ENCODE data around the gene SLC44A1.
A peak's percentile ranks its signal among the peaks of the same experiment; 100 is the strongest.

The SLC44A1 gene

DNA sequence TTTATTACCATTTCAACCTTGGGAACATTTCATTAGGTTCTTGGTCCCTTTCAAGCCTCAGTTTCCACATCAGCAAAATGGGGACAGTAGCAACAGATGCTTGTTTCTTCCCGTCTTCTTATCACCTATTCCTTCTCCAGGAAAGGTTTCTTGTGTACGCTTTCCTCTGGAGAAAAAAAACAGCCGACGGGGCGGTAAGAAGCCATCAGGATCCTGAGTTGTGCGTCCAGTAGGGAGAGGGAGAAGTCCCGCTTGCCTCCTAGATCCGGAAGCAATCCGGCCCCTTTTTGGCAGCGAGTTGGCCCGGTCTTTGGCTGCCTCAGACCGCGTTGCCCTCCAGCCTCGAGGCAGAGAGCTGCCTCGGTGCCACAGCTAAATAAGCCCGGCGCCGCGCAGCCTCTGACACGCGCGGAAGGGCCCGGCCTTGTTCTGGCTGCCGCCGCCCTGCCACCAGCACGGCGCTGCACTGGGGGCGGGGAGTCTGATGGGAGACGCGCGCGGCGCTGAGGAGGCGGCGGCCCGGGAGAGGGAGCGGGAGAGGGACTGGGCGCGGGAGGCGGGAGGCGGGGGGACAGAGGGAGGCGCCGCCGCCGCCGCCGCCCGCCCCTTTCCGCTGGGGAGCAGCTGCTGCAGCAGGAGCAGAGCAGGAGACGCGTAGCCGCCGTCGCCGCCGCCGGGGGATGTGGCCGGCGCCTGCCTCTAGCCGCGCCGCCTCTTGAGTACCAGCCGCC lies at the start of gene SLC44A1:
TSS of gene SLC44A1 (plus strand) at position 649 of the 731 bp plus-strand sequence. CDS start 218 bp downstream, outside the sequence.
- peak; percentile 83 for DNase-seq

DNA sequence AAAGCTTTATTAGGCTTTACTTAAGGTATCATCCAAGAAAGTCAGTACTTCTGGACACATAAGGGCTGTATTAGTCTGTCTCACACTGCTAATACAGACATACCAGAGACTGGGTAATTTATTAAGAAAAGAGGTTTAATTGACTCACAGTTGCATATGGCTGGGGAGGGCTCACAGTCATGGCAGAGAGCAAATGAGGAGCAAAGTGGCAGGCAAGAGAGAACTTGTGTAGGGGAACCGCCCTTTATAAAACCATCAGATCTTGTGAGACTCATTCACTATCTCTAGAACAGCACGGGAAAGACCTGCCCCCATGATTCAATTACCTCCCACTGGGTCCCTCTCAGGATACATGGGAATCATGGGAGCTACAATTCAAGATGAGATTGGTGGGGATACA lies 49.2 kb upstream of the SLC44A1 start:
- no peak for DNase-seq

DNA sequence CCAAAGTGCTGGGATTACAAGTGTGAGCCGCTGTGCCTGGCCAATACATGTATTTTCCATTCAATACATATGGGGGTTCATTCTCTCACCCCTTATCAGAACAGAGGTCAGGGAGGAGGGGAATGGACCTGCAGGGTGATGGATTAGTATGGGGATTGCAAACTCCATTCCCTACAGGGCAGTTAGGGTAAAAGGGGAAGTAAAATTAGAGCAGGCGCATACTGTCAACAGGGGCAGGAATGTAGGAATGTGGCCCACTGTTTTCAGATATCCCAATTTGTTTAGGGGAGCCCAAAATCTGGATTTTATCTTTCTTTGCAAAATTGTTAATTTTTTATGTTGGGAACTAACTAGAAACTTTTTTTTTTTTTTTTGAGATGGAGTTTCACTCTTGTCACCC lies 46.4 kb upstream of the SLC44A1 start:
- no peak for DNase-seq

DNA sequence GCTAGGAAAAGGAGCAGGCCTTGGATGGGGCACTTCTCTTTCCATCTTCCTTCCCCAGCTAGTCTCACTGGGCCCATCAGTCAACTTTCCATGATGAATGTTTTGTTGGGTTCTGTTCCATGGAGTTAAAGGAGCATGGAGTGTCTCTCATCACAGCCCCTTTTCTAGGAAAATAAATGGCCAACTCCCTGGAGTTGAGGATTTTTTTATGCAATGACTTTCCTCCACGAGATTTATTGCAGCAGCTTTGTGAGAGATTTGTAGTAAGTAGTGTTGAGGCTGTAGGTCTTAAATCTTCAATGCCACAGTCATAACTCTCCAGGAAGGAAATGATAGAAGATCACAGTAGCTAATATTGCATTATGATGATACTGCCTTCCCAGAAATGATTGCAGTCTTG lies 45.6 kb upstream of the SLC44A1 start:
- DNase-seq = no peak

DNA sequence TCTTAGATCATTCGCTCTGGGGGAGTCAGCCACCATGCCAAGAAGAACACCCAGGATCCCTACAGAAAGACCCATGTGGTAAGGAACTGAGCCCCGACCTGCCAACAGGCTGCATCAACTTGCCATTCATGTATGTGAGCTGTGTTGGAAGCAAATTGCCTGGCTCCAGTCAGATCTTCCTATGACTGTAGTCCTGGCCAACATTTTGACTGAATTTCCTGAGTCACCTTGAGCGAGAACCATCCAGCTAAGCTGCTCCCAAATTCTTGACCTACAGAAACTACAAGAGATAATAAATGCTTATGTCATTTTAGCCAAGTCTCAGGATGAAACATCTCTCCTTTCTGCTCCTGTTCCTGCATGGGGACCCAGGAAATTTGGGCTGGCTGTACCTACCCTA lies 40.0 kb upstream of the SLC44A1 start:
- DNase-seq = no peak

DNA sequence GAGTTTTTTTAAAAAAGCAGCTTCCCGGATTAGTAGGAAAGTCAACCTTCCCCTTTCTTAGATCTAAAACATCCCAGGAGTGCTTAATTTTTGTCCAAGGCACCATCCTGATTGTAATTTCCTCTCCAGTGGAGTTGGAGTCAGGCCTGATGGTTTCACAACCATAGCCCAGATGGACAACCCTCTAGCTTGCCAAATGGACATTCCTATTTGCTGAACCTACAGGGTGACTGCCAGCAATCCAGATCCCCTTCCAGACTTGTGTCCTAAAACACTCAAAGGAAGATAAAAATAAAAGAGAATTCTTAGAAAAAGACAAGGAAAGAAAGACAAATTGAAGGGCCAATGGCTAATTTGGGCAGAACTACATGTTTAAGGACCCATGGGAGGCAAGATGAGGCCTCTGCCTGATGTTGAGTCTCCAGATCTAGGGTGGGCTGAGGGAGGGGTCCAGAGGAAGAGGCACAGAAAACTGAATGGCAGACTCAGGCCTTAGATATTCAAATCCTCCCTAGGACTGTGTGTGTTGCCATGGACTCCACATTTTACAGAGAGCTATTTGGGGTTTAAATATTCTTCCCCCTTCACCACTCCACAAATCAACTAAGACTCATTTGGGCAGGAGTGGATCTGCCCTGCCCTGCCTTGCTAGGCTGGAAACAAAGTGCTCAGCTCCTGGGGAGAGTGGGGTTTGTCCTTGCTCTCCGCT lies 38.5 kb upstream of the SLC44A1 start:
- DNase-seq = peak; percentile 39

DNA sequence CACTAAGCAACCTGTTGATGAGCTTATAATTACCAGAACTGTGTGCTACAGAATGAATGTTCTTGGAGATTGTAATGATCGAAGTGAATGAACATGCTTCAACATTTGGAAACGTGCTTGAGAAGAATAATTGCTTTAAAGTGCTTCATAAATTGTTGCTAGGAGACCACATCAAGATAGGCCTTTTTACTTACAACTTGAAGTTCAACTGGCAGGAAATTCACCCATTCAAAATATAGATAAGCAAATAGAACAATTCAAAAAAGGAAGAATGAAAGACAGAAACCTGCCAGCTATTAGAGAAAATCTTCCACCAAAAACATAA lies 38.0 kb upstream of the SLC44A1 start:
- DNase-seq = no peak

DNA sequence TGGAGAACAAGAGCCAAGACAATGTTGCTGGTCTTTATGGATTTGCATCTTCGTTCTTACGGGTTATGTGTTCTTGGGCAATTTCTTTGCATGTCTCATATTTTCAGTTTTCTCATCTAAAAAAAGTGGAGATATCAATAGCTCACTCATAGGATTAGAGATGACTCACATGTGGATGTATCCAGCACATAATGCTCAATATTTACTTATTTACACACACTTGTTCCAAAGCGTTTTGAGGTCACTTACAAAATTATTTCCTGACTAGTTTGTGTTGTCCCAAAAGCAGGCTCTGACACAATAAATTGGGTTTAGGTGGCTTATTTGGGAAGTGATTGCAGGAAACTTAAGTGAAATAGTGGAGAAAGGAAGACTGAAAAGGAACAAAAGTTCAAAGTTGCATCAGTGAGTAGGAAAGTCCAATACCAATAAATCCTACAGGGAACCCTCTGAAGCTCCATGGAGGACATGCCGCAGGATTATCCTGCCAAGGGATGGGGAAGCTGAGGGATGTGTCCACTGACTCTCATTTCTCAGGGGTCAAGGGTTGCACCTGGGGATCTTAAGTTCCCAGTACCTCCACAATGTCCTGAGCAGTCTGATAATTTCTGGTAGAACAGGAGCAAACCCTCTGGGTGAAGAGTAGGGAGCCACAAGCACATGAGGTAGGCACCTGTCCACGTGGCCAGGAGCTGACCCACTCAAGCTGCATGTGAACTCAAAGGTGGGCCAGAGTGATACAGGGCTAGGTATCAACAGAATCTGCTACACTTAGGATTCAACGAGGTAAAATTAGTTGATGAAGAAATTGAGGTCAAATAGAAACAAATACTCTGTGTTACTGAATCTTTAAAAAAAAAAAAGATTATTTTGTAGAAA lies 37.4 kb upstream of the SLC44A1 start:
- no peak for DNase-seq

DNA sequence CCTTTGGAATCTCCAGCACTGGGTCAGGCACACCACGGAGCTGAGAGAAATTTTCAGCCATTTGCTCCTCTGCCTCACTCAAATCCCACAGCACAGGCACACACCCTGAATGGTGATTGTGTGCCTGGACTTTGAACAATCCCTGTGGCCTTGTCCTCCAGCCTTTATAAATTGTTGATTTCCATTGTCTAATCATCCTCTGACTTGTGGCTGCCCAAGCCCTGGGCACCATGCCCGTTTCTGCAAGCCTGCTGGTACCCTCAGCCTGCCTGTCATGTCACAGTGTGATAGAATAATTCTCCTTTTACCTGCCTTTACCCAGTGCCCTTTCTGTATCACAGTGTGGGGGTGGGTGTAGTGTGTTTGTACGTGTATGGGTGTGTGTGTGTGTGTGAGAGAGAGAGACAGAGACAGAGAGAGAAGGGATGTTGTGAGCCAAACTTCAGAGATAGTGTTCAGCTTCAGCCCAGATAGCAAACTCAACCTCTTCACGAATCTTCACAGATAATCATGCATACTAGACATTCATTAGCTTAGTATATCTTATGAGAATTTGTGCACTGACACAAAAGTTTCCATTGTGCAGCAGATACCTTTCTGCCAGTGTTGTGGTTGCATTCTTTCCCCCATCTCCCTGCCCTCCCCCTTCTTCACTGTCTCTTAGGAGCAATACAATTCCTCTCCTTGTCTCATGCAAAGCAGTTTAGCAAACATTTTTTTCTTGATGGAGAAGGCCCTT lies 27.8 kb upstream of the SLC44A1 start:
- no peak for DNase-seq

DNA sequence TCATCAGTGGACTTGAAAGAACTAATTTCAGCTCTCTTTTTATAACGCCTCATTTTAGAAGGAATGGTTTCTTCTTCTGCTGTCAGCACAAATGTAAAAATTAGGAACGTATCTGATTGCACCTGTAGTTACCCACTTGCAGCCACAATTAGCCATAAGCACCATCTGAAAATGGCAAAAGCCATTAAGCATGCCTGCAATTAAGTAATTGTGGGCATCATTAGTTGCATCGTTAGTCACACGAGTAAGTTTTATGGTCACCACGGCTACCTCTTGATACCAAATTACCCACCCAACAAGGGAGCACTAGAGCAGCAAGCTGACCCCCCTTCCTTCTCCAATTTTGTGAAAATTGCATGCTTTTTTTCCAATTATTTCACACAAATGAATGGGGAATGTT lies 25.8 kb upstream of the SLC44A1 start:
- DNase-seq = no peak

DNA sequence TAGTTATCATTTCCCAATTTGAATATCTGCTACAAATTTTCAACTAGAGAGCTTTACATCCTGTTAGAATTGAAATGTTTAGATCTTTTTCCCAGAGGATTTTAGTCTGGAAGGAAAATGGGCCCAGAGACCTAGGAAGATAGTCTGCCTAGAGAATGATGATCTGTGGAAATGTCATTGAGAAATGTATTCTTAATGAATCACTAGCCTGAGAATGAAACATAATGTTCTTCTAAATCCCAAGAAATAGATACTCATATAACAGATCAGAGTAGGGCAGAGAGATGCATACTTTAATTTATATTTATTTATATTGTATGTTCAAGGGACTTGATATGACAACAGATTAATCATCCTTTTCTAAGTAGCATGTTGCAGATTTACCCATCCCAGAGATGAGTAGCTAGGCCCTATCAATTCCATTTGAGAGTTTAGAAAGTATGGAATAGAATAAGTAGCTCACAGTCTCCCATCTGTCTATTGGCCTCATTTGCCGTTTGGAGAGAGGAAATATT lies 25.1 kb upstream of the SLC44A1 start:
- no peak for DNase-seq

DNA sequence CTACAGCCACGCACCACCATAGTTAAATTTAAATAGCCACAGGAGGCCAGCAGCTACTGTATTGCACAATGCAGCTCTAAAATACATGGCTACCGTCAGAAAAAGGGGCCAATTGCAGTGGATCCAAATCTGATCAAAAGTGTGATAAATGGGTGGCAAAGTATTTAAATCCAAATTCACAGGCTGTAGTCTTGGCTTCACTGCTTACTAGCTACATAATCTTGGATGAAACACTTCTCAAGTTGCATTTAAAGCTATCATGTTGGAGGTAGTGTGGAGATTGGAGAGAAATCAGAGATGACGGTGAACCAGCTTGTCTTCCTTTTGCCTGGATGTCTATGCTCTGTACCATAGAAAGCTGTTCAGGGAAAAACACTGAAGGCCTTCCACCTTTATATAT lies 24.0 kb upstream of the SLC44A1 start:
- no peak for DNase-seq

DNA sequence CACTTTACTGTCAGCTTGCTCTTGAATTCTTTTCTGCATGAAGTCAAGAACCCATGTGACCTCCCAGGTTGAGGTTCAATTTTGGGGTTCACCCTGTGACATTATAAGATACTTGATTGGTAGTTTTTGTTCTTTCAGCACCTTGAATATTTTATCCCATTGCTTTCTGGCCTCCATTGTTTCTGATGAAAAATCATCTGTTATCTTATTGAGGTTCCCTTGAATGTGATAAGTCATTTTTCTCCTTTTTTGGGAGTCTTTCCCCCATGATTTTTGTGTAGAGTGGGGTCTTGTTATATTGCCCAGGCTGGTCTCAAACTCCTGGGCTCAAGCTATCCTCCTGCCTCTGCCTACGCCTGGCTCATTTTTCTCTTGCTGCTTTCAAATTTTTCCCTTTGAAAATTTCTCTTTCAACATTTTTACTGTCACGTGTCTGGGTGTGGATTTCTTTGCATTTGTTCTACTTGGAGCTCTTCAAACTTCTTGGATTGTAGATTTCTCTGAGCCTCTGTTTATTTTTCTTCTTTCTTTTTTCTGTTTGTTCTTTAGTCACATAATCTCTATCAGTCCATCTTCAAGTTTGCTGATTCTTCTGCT lies 20.8 kb upstream of the SLC44A1 start:
- no peak for DNase-seq

DNA sequence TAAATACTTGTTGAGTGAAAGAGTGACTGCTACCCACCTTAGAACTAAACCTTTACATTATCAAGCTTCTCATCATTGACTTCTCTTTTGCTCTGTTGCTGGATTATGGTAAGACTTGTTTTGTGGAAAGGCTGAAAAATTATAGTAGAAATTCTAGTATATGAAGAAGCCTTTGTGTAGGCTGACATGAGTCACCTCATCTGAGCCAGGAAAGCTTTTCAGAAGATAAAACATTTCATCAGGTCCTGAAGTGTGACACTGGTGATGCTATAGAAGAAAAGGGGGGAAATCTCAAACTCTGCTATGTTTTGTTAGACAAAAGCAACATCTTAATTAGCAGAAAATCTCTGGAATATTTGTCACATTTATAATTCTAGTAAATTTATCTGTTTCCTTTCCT lies 18.4 kb upstream of the SLC44A1 start:
- DNase-seq = no peak

DNA sequence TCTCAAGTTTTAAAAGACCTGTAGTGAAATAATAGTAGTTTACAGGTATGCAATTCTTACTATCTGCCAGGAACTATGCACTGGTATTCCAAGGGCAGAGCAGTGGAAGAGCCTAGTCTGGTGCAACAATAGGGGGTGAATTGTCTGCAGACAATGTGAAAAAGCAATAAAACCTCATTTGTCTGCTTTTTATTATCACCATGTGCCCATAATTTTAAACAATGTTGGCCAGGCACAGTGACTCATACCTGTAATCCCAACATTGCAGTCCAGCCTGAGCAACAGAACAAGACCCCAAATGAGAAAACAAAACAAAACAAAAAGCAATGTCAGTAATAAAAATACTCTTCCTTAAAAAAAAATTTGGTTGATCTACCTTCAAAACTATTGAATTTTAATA lies 12.2 kb upstream of the SLC44A1 start:
- DNase-seq = no peak

DNA sequence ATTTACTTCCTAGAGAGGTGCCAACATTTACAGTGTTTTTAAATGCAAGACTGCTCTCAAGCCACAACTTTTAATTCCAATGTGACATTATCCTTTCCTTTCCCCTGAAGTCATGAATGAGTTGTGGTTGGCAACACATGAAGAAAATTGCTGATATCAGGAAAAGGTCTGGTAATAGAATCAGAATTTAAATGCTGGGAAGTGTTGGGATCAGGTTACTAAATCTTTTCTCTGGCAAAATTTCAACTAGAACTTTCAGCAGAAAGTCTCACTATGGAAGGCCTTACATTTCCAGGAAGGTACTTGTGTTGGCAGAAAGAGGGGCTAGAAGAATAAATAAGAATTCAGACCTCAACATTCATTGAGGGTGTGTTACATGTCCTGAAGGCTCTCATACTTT lies 10.6 kb upstream of the SLC44A1 start:
- DNase-seq = no peak

DNA sequence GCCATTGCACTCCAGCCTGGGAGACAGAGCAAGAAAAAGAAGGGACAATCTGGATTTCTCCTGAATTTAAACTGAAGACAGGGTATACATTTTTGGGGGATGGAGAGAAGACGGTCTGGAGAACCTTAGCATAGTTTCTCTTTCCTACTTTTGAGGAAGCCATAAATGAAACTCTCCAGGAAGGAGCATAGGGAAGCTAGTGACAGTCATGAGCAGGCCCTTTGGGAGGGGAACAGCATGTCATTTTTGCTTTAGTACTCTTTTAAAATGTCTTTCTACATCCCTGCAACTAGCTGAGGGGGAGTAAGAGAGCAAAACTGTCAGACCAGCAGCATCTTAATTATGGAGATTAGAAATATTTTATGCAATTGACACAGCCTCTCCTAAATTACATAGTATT lies 8.2 kb upstream of the SLC44A1 start:
- DNase-seq = no peak

DNA sequence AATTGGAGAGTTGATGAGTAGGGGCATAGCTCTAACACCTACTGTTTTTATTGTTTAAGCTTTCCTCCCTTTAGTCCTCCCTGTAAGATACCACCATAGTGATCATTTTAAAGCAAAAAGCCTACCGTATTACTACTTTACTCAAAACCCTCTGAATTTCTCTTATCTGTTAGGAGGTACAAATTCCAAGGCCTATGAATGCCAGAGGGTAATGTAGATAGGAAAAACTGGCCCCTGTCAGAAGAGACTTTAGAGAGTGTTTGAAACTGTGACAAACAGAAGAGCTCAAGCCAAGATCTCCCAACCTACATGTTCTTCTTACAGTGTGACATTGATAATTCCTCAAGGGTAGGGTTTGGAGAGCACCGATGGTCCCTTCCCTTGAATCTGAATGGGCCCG lies 7.2 kb upstream of the SLC44A1 start:
- DNase-seq = no peak

DNA sequence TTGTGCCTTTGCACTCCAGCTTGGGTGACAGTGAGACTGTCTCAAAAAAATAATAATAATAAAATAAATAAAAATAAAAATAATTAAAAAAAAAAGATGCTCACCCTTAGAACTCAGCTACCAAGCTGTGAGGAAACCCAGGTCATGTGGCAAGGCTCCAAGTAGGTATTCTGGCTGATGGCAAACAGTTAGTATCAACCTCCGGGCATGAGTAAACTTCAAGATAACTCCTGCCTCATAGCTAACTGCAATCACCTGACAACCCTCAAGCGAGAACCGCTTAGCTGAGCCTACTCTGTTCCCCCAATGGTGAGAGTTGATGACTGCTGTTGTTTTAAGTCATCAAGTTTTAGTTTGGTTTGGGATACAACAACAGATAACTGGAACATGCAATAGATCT lies 6.1 kb upstream of the SLC44A1 start:
- no peak for DNase-seq

DNA sequence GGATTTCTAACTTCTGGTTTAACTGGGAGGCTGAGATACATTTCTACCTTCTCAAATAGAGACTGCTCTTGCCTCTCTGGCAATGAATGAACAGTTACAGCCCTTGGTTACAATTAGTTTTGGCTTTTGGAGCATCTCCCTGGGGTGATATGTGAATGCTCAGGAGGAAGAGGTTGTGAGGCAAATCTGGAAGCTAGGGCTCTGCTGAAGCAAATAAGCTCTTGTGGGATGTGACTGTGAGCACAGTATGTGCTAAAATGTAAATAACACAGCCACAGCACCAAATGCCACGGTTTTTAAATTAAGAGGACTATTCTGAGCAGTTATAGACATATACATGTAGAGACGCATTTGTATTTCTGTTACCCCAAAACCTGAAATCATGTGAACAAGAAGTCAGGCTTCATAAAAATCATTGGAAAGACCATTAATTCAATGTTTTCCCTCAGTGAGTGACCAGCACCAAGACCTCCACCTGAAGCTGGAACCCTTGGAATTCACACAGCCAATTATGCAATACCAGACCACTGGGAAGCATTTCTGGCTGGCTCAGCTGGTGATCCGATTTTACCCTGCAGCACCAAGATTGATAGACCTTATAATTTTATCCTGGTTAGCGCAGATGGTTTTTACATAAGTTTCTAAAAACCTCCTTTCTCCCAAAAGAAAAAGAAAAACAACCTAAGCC lies 3.0 kb upstream of the SLC44A1 start:
- no peak for DNase-seq

DNA sequence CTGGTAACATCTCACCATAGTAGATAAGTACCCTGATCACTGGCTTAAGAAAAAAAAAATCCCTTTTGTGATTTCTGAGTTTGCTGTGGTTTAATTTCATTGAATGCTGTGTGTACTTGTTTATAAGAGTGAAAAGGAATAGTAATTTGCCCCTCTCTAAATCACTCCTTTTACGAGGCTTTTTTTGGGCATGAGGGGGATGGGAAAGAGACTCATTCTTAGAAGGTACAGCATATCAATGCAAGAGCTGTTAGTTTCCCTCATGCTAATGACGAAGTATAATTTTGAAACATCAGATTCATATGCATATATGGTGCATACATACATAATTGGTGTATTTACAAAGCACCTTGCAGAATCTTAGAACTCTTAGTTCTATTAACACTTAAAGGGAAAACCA lies 2.4 kb upstream of the SLC44A1 start:
- DNase-seq = no peak

DNA sequence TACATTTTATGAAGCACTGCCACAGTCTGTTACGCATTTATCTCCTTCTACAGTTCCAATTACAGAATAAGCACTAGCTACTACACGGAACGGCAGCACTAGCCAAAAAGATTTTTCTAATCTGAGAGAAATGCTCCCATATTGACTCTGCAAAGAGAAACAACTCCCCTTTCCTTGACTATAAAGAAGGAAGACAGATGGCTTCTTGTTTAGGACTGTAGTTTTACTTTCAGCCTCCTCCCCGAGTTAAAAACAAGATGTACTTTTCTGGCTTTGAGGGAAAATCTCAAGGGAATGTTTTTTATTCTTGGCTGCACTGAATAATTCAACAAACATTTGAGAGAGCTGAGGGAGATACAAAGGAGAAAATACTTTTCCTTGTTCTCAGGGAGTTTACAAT lies 1.9 kb upstream of the SLC44A1 start:
- DNase-seq = no peak

Measured in NCI-H446 treated with DMSO at 0.1 percent for 48 hours (cell line).